Spleen (tissue), 11 donors: ENCODE data around the gene GLYR1. TPM values are rescaled to one million over a fixed set of nuclear protein-coding genes. Genes with fewer than 3 reads are reported as not detected.

ENCODE experiments used
- DNase-seq: peaks from one replicate; pipeline ENCODE4 v3.0.0-alpha.2; 2020
- H3K27ac ChIP-seq, 8 donors: fragments of 200-600 bp; sonication (generic) in 7 of 8; 1 replicate in 4 of 8; 2 replicates in 4 of 8; pipeline versions ENCODE4 v1.5.0 to v1.8.0; 2016 to 2021; ENCODE audit warnings: inconsistent platforms in 4 of 8, mild to moderate bottlenecking in 4 of 8, moderate library complexity in 1 of 8
- H3K27me3 ChIP-seq, 7 donors: fragments of 200-600 bp; sonication (generic) in 6 of 7; replicated peaks in 1 of 7; 1 replicate in 4 of 7; 2 replicates in 3 of 7; pipeline versions ENCODE4 v1.5.0 to v1.8.0; 2016 to 2021; ENCODE audit warnings: inconsistent platforms in 3 of 7, mild to moderate bottlenecking in 1 of 7
- H3K36me3 ChIP-seq, 6 donors: fragments of 200-600 bp; sonication (generic) in 5 of 6; 1 replicate in 4 of 6; 2 replicates in 2 of 6; pipeline versions ENCODE4 v1.5.0 to v1.8.0; 2016 to 2021; ENCODE audit warnings: inconsistent platforms in 2 of 6
- H3K4me1 ChIP-seq, 6 donors: fragments of 200-600 bp; sonication (generic) in 5 of 6; 1 replicate in 3 of 6; 2 replicates in 3 of 6; pipeline versions ENCODE4 v1.5.0 to v1.8.0; 2016 to 2021; ENCODE audit warnings: inconsistent platforms in 3 of 6
- H3K4me3 ChIP-seq, 8 donors: fragments of 200-600 bp; sonication (generic) in 7 of 8; 1 replicate in 4 of 8; 2 replicates in 4 of 8; pipeline versions ENCODE4 v1.5.0 to v1.8.0; 2016 to 2021; ENCODE audit warnings: inconsistent platforms in 4 of 8, mild to moderate bottlenecking in 4 of 8, moderate library complexity in 2 of 8
- H3K9me3 ChIP-seq, 8 donors: fragments of 200-600 bp; sonication (generic) in 7 of 8; 1 replicate in 4 of 8; 2 replicates in 4 of 8; pipeline versions ENCODE4 v1.5.0 to v1.8.0; 2016 to 2021; ENCODE audit warnings: inconsistent platforms in 4 of 8
- CTCF ChIP-seq, 11 experiments: fragments of 200-600 bp in 7 of 11; fragments of 450-650 bp in 4 of 11; sonication (generic) in 4 of 11; IDR thresholded peaks in 8 of 11; conservative IDR thresholded peaks in 3 of 11; 1 replicate in 7 of 11; 2 replicates in 4 of 11; pipeline versions ENCODE4 v1.4.0 to v1.8.0; 2016 to 2021; ENCODE audit warnings: antibody characterized with exemption in 11 of 11, inconsistent platforms in 4 of 11, mild to moderate bottlenecking in 1 of 11
- POLR2A ChIP-seq, 3 donors: fragments of 450-650 bp; IDR thresholded peaks; one replicate each; pipeline ENCODE4 v1.5.1; 2017; ENCODE audit warnings: antibody characterized with exemption in 3 of 3, mild to moderate bottlenecking in 1 of 3
- POLR2AphosphoS5 ChIP-seq, 3 donors: sonication (generic); formaldehyde crosslinking; IDR thresholded peaks; one replicate each; pipeline ENCODE4 v1.5.1; 2017; ENCODE audit warnings: antibody characterized with exemption in 3 of 3
- WGBS, 5 donors: extraction: QIAGEN DNeasy Blood & Tissue Kit in 3 of 5; methylation state at CpG; one replicate each; pipeline versions ENCODE4 v1.1.5 to v1.1.7; 2013 to 2018; 5-methylcytosine and 5-hydroxymethylcytosine counted together
- intact Hi-C: fragments of 100-400 bp; cut with DNase I; formaldehyde crosslinking; loops from one replicate; pipeline ENCODE4 v1.15.0; 2023; ENCODE audit warnings: low total_unique reads
- polyA plus RNA-seq, 3 donors: library from polyadenylated mRNA; stranded (reverse); fragments of 200-250 nt; gene quantifications; one replicate each; pipeline ENCODE4 v1.2.1, GENCODE V29; 2013
- total RNA-seq, 7 donors: library from RNA; depleted of rRNA in 3 of 7; stranded (reverse); fragments of >200 nt in 3 of 7; fragmentation: NEBNext Ultra II Directional in 4 of 7; extraction: Animal tissue kit (Norgen Biotek cat#: 25700) in 4 of 7; gene quantifications; one replicate each; pipeline versions ENCODE4 v1.1.0 to v1.2.1, GENCODE V29; 2016 to 2021
- donor health status: healthy with polysubstance abuse.
- donor health status: DM: no; HTN: no; CAD: no; lungs with moderate emphysema.
- donor health status: DM: no; HTN: no; CAD: no.
- donor health status: Bipolar disorder and iron deficiency.
- donor health status: healthy.
- donor health status: DM: no; HTN: no; CAD: no.
- donor health status: DM: yes; HTN: yes; CAD: no.

Gene GLYR1
- total and polyA plus RNA-seq, 10 donors = 26.6 to 117 (median 62.3) TPM

DNA sequence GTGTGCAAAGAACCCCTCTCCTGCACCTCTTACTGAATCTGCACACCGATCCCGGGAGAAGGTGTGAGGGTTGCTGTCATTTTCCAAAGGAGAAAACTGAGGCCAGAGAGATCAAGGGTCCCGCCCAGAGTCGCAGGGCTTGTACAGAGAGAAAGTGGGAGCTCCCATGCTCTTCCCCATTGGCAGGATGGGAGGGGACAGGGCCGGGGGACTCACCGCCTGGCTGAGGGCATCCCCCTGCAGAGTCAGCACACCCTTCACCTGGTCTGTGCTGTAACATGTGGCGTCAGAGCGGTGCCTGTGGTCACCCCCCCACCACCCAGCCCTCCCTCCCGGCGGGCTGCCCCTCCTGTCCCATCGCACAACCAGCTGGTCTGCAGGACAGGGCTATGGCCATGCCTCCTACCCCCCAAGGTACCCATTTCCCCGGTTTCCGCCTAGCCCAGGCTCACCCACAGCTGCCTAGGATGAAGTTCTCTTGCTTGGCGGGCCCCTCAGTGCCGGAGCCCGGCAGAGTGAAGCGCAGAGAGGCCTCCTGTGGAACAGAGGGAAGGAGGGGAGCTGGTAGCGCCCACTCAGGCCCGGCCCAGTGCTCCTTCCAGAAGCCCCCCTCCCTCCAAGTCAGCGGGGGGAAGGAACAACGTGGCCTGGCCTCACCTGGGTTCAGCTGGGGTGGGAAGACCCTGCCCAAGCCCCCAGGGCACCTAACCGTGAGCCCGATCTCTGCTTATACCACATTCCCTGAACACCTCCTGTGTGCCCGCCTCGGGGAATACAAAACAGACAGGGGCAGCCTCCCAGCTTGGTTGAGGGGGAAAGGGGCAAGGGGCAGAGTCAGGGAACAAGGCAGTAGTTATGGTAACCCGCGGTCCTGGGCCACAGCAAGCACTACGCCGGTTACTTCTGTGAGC is 45.8 kb downstream of the GLYR1 start:
- intact Hi-C loops = loop anchor here (5.0 kb wide), 1 partner anchor 34 kb away; the partner anchor contains the start of gene ZNF500
- Histone ChIP-seq H3K36me3 (peaks cover 0 to 64% (median 39%) of the 10 kb centered on the region in 6 donors), H3K27me3 (no peaks in the 10 kb centered on the region), H3K4me1 (peaks cover 19 to 42% (median 33%) of the 10 kb centered on the region in 6 donors), H3K4me3 (peak overlapping the region; percentile 55 to 99 (median 93)), H3K9me3 (no peaks in the 10 kb centered on the region), H3K27ac (peak overlapping the region; percentile 74 to 95 (median 90))
- DNase-seq = peak; percentile 81
- TF ChIP-seq CTCF (IDR thresholded peaks at IDR 0.05 in 8 of 11, conservative IDR thresholded peaks at IDR 0.05 in 3 of 11) (no peak), POLR2A (IDR thresholded peaks at IDR 0.05) (no peak), POLR2AphosphoS5 (IDR thresholded peaks at IDR 0.05) (no peak)
- WGBS, 5 donors = 54 to 66% (median 58%) methylated on average over 25 to 29 of the region's 29 CpGs

- H3K36me3 ChIP-seq = peaks cover 0 to 64% (median 31%) of the 10 kb centered on the region in 6 donors
- intact Hi-C loops = loop anchor here (5.0 kb wide), 1 partner anchor 33 kb away; the partner anchor contains the start of gene ZNF500
- peaks cover 19 to 42% (median 33%) of the 10 kb centered on the region in 6 donors for H3K4me1 ChIP-seq
- peak overlapping the region in 6 of 8 donors; percentile 55 to 95 (median 91) for H3K27ac ChIP-seq
- TF ChIP-seq POLR2AphosphoS5 (IDR thresholded peaks at IDR 0.05) = peak; percentile 63 to 81 (median 79)
- no peak for TF ChIP-seq POLR2A (IDR thresholded peaks at IDR 0.05)
- TF ChIP-seq CTCF (IDR thresholded peaks at IDR 0.05 in 8 of 11, conservative IDR thresholded peaks at IDR 0.05 in 3 of 11) = no peak
- H3K27me3 ChIP-seq = no peaks in the 10 kb centered on the region
- peak; percentile 91 for DNase-seq
- H3K9me3 ChIP-seq = no peaks in the 10 kb centered on the region
- peak overlapping the region in 4 of 8 donors; percentile 7 to 98 (median 87) for H3K4me3 ChIP-seq
- 31 to 55% (median 38%) methylated on average over 9 to 17 of the region's 17 CpGs for WGBS, 5 donors
Observed at GRCh38 chr16:4800290-4801041, 46.6 kb downstream of the GLYR1 start.

GRCh38 chr16:4799171-4799855 is 47.8 kb downstream of the GLYR1 start:
- intact Hi-C loops = no loop called here
- no peak for DNase-seq
- peak overlapping the region in 2 of 8 donors; percentile 91 to 92 for H3K27ac ChIP-seq
- H3K36me3 ChIP-seq = peaks cover 0 to 61% (median 19%) of the 10 kb centered on the region in 6 donors
- WGBS, 5 donors = 88 to 97% (median 93%) methylated on average over 18 to 19 of the region's 19 CpGs
- no peak overlapping the region for H3K4me3 ChIP-seq
- no peaks in the 10 kb centered on the region for H3K27me3 ChIP-seq
- peaks cover 19 to 39% (median 33%) of the 10 kb centered on the region in 6 donors for H3K4me1 ChIP-seq
- no peaks in the 10 kb centered on the region for H3K9me3 ChIP-seq
- TF ChIP-seq CTCF (IDR thresholded peaks at IDR 0.05 in 8 of 11, conservative IDR thresholded peaks at IDR 0.05 in 3 of 11) (no peak), POLR2AphosphoS5 (IDR thresholded peaks at IDR 0.05) (no peak), POLR2A (IDR thresholded peaks at IDR 0.05) (no peak)
